Measurements from ENCODE around the gene KLF15. TPM values are rescaled to one million over a fixed set of nuclear protein-coding genes. Genes with fewer than 3 reads are reported as not detected.

Gene KLF15
- total and polyA plus RNA-seq, 9 donors = 13.4 to 83.3 (median 40.0) TPM

- TF ChIP-seq CTCF (IDR thresholded peaks at IDR 0.05) = no peak
- no peak for TF ChIP-seq POLR2A (IDR thresholded peaks at IDR 0.05)
- TF ChIP-seq EP300 (IDR thresholded peaks at IDR 0.05) = no peak
- intact Hi-C loops (cut with DNase I) = no loop called here
- no peak for DNase-seq
Measured at GRCh38 chr3:126329927-126330725, 27.1 kb downstream of the KLF15 start.

DNA sequence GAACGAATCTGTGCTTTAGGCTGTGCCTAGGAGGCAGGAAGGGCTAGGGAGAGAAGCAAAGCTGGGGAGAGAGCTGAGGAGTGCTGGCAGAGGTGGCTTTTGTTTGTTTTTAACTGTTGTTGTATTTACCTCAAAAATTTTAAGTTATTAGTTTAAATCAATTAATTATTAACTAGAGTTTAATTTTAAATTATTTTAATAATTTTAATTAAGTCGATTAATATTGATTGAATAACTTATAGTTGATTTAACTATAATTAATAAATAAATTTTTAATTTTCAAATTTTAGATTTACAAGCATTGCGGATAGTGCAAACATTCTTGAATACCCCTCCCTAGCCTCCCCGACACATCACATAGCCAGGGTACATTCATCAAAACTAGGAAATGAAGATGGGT lies 30.6 kb downstream of the KLF15 start:
- no peak for DNase-seq
- TF ChIP-seq CTCF (IDR thresholded peaks at IDR 0.05) (no peak), EP300 (IDR thresholded peaks at IDR 0.05) (no peak), POLR2A (IDR thresholded peaks at IDR 0.05) (no peak)
- Histone ChIP-seq H3K4me1 (ENCODE audit: insufficient read depth) (no peaks in the 10 kb centered on the region), H3K27me3 (no peaks in the 10 kb centered on the region), H3K36me3 (no peaks in the 10 kb centered on the region), H3K9me3 (peaks cover 0 to 3% of the 10 kb centered on the region in 2 donors), H3K4me3 (no peak overlapping the region), H3K27ac (no peak overlapping the region)
- 89 to 90% (median 90%) methylated on average over 4 of the region's 4 CpGs for WGBS, 3 donors
- intact Hi-C loops (cut with DNase I) = no loop called here

More at GRCh38 chr3:126329927-126330725, 27.1 kb downstream of the KLF15 start:
- WGBS, 3 donors = 78 to 92% (median 88%) methylated on average over 6 to 7 of the region's 7 CpGs
- Histone ChIP-seq H3K4me1 (ENCODE audit: insufficient read depth) (no peaks in the 10 kb centered on the region), H3K9me3 (peaks cover 0 to 3% of the 10 kb centered on the region in 2 donors), H3K36me3 (no peaks in the 10 kb centered on the region), H3K4me3 (no peak overlapping the region), H3K27me3 (no peaks in the 10 kb centered on the region), H3K27ac (no peak overlapping the region)

GRCh38 chr3:126322181-126322967 lies 34.8 kb downstream of the KLF15 start:
- H3K27ac ChIP-seq = no peak overlapping the region
- no peaks in the 10 kb centered on the region for H3K36me3 ChIP-seq
- H3K4me1 ChIP-seq (ENCODE audit: insufficient read depth) = no peaks in the 10 kb centered on the region
- intact Hi-C loops (cut with DNase I) = no loop called here
- no peaks in the 10 kb centered on the region for H3K9me3 ChIP-seq
- TF ChIP-seq EP300 (IDR thresholded peaks at IDR 0.05) (no peak), POLR2A (IDR thresholded peaks at IDR 0.05) (no peak), CTCF (IDR thresholded peaks at IDR 0.05) (no peak)
- H3K4me3 ChIP-seq = no peak overlapping the region
- no peaks in the 10 kb centered on the region for H3K27me3 ChIP-seq
- no peak for DNase-seq
- WGBS, 3 donors = 72 to 79% (median 78%) methylated on average over 9 of the region's 9 CpGs

GRCh38 chr3:126321490-126321889 lies 35.7 kb downstream of the KLF15 start:
- no peaks in the 10 kb centered on the region for H3K36me3 ChIP-seq
- H3K27ac ChIP-seq = no peak overlapping the region
- no peak for DNase-seq
- H3K4me1 ChIP-seq (ENCODE audit: insufficient read depth) = peaks cover 6% of the 10 kb centered on the region
- TF ChIP-seq CTCF (IDR thresholded peaks at IDR 0.05) = no peak
- no peak for TF ChIP-seq POLR2A (IDR thresholded peaks at IDR 0.05)
- no peak for TF ChIP-seq EP300 (IDR thresholded peaks at IDR 0.05)
- H3K27me3 ChIP-seq = no peaks in the 10 kb centered on the region
- intact Hi-C loops (cut with DNase I) = no loop called here
- 77 to 80% (median 78%) methylated on average over 9 of the region's 9 CpGs for WGBS, 3 donors
- H3K4me3 ChIP-seq = no peak overlapping the region
- no peaks in the 10 kb centered on the region for H3K9me3 ChIP-seq

Measured in ovary (tissue), 9 donors.